ENCODE measurements around the gene RBM20. TPM values are rescaled to one million over a fixed set of nuclear protein-coding genes. Genes with fewer than 3 reads are reported as not detected.

Gene RBM20
- total RNA-seq, 4 donors from 2014 or later = 0.88 to 3.8 (median 1.9) TPM

GRCh38 chr10:110709444-110709828, 65.3 kb downstream of the RBM20 start:
- no peak overlapping the region for H3K27ac ChIP-seq
- H3K4me3 ChIP-seq = no peak overlapping the region
- H3K27me3 ChIP-seq = no peaks in the 10 kb centered on the region
- intact Hi-C loops (cut with DNase I; ENCODE audit: low total_unique reads) = no loop called here
- H3K9me3 ChIP-seq = no peaks in the 10 kb centered on the region
- no peaks in the 10 kb centered on the region for H3K36me3 ChIP-seq
- no peaks in the 10 kb centered on the region for H3K4me1 ChIP-seq
- no peak for DNase-seq
- TF ChIP-seq POLR2A (IDR thresholded peaks at IDR 0.05) (no peak), CTCF (IDR thresholded peaks at IDR 0.05) (no peak)

DNA sequence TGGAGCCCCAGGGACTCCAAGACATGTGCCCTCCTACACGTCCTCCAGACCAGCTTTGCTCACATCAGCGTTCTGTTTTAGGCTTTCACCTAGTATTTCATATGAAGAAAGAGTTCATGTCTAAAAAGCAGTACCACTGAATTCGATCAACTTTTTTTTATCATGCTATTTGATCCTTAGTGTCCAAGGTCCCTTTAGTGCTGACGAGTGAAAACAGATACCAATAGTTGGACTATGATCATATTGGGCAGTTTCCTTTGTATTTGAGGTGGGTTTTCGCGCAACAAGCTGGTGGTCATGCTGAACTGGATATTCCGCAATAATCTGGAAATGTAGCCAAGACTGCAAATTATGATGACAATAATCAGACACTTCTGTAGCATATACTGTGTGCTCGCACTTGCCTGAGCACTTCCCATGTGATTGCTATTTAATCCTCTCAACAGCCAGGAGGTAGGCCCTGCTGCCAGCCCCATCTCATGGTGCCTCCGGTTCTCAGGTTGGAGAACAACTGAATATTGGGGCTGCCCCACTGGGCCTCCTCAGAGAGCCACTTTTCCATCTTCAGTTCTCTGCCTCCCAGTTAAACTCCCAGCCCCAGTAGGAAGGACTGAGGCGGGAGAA, 65.9 kb downstream of the RBM20 start:
- intact Hi-C loops (cut with DNase I; ENCODE audit: low total_unique reads) = no loop called here
- Histone ChIP-seq H3K4me1 (no peaks in the 10 kb centered on the region), H3K27me3 (no peaks in the 10 kb centered on the region), H3K27ac (no peak overlapping the region), H3K4me3 (no peak overlapping the region), H3K9me3 (no peaks in the 10 kb centered on the region), H3K36me3 (no peaks in the 10 kb centered on the region)
- no peak for DNase-seq
- TF ChIP-seq POLR2A (IDR thresholded peaks at IDR 0.05) = no peak
- no peak for TF ChIP-seq CTCF (IDR thresholded peaks at IDR 0.05)

GRCh38 chr10:110710621-110711020, 66.5 kb downstream of the RBM20 start:
- intact Hi-C loops (cut with DNase I; ENCODE audit: low total_unique reads) = no loop called here
- H3K36me3 ChIP-seq = no peaks in the 10 kb centered on the region
- DNase-seq = no peak
- H3K4me3 ChIP-seq = no peak overlapping the region
- H3K27me3 ChIP-seq = no peaks in the 10 kb centered on the region
- no peaks in the 10 kb centered on the region for H3K4me1 ChIP-seq
- no peak for TF ChIP-seq CTCF (IDR thresholded peaks at IDR 0.05)
- no peak for TF ChIP-seq POLR2A (IDR thresholded peaks at IDR 0.05)
- no peaks in the 10 kb centered on the region for H3K9me3 ChIP-seq
- H3K27ac ChIP-seq = no peak overlapping the region

- TF ChIP-seq CTCF (IDR thresholded peaks at IDR 0.05) (no peak), POLR2A (IDR thresholded peaks at IDR 0.05) (no peak)
- H3K27me3 ChIP-seq = no peaks in the 10 kb centered on the region
- no peak overlapping the region for H3K4me3 ChIP-seq
- no peaks in the 10 kb centered on the region for H3K4me1 ChIP-seq
- no peak overlapping the region for H3K27ac ChIP-seq
- intact Hi-C loops (cut with DNase I; ENCODE audit: low total_unique reads) = no loop called here
- H3K36me3 ChIP-seq = no peaks in the 10 kb centered on the region
- no peak for DNase-seq
- no peaks in the 10 kb centered on the region for H3K9me3 ChIP-seq
Observed at GRCh38 chr10:110711382-110711781, 67.2 kb downstream of the RBM20 start.

GRCh38 chr10:110714356-110714755, 70.2 kb downstream of the RBM20 start:
- no peak for DNase-seq
- intact Hi-C loops (cut with DNase I; ENCODE audit: low total_unique reads) = no loop called here
- no peak for TF ChIP-seq POLR2A (IDR thresholded peaks at IDR 0.05)
- no peak for TF ChIP-seq CTCF (IDR thresholded peaks at IDR 0.05)
- Histone ChIP-seq H3K9me3 (no peaks in the 10 kb centered on the region), H3K27ac (no peak overlapping the region), H3K4me3 (no peak overlapping the region), H3K36me3 (no peaks in the 10 kb centered on the region), H3K4me1 (no peaks in the 10 kb centered on the region), H3K27me3 (no peaks in the 10 kb centered on the region)

All from uterus (tissue), 4 donors.